A549 (cell line): ENCODE data around the gene DPPA5. TPM values are rescaled to one million over a fixed set of nuclear protein-coding genes. Genes with fewer than 3 reads are reported as not detected.

Experiments
- ATAC-seq, 2 experiments: fragments of 200-7000 bp in 1 of 2; fragments of >200 bp in 1 of 2; cut with Nextera tagmentation in 1 of 2; cut with Tn5 transposase in 1 of 2; 3 replicates each; pipeline versions ENCODE4 v1.8.0 to v1.9.1; 2018 to 2020; ENCODE audit warnings: mild to moderate bottlenecking in 1 of 2, moderate library complexity in 1 of 2
- CTCF ChIA-PET: fragments of 300-600 bp; sonication (Branson Sonifier 250); formaldehyde crosslinking; extraction: SDS; loops from one replicate; lab custom pipeline; 2021; ENCODE audit warnings: antibody characterized with exemption, inconsistent platforms; lab: Yijun Ruan, JAX
- POLR2A ChIA-PET: fragments of 350-600 bp; formaldehyde crosslinking; extraction: SDS; loops from one replicate; lab custom pipeline; 2021; ENCODE audit warnings: antibody characterized with exemption, inconsistent platforms; lab: Yijun Ruan, JAX
- DNase-seq, 2 experiments: peaks; one replicate each; pipeline versions ENCODE4 v3.0.0 to v3.0.0-alpha.2; 2011 to 2016; ENCODE audit warnings: low read depth in 1 of 2, low spot score in 1 of 2
- FAIRE-seq: peaks from 2 replicates; lab custom pipeline; 2011; peaks lifted over from hg19 to GRCh38; lab: Jason Lieb, UNC
- H3K27ac ChIP-seq, 2 experiments: fragments of >200 bp; sonication (Bioruptor Twin); formaldehyde crosslinking; 3 replicates each; pipeline ENCODE4 v1.5.1; 2016 to 2017
- H3K4me1 ChIP-seq: fragments of >200 bp; sonication (Bioruptor Twin); formaldehyde crosslinking; 3 replicates; pipeline ENCODE4 v1.6.1; 2016
- H3K4me2 ChIP-seq: fragments of >200 bp; sonication (Bioruptor Twin); formaldehyde crosslinking; 3 replicates; pipeline ENCODE4 v1.6.1; 2016
- H3K4me3 ChIP-seq: fragments of >200 bp; sonication (Bioruptor Twin); formaldehyde crosslinking; 3 replicates; pipeline ENCODE4 v1.5.1; 2016
- H3K9me3 ChIP-seq: fragments of >200 bp; sonication (Bioruptor Twin); formaldehyde crosslinking; 3 replicates; pipeline ENCODE4 v1.6.1; 2016
- ATOH8 ChIP-seq: fragments of 250-450 bp; sonication (Bioruptor Pico); IDR thresholded peaks from 2 replicates; pipeline ENCODE4 v1.5.0; 2020; ENCODE audit warnings: low read depth, mild to moderate bottlenecking, moderate library complexity
- CHD2 ChIP-seq: fragments of 150-350 bp; IDR thresholded peaks from 2 replicates; pipeline ENCODE4 v1.6.1; 2014; ENCODE audit warnings: low read length; ENCODE audit not compliant: partially characterized antibody
- EHMT2 ChIP-seq: fragments of 200-600 bp; sonication (generic); IDR thresholded peaks from 2 replicates; pipeline ENCODE4 v1.6.1; 2016; ENCODE audit warnings: antibody characterized with exemption, low read depth, mild to moderate bottlenecking, moderate library complexity
- ESRRA ChIP-seq: fragments of 150-350 bp; IDR thresholded peaks from 2 replicates; pipeline ENCODE4 v1.6.1; 2014; ENCODE audit warnings: mild to moderate bottlenecking, low read length, borderline replicate concordance
- FOSL2 ChIP-seq, 2 experiments: fragments of 450-650 bp in 1 of 2; fragments of >200 bp in 1 of 2; sonication (Bioruptor Twin) in 1 of 2; formaldehyde crosslinking; IDR thresholded peaks; 2 replicates each; pipeline versions ENCODE4 v1.5.0 to v1.6.1; 2016 to 2020; ENCODE audit warnings: mild to moderate bottlenecking in 1 of 2, moderate library complexity in 1 of 2
- FOXS1 ChIP-seq: fragments of 250-450 bp; sonication (Bioruptor Pico); IDR thresholded peaks from 2 replicates; pipeline ENCODE4 v1.5.0; 2020; ENCODE audit warnings: mild to moderate bottlenecking, moderate library complexity
- HES2 ChIP-seq: fragments of >200 bp; sonication (Bioruptor Twin); formaldehyde crosslinking; IDR thresholded peaks from 2 replicates; pipeline ENCODE4 v1.6.1; 2016
- HEYL ChIP-seq: fragments of 250-450 bp; sonication (Bioruptor Pico); IDR thresholded peaks from 2 replicates; pipeline ENCODE4 v1.8.0; 2021; ENCODE audit warnings: mild to moderate bottlenecking, moderate library complexity
- HOXB13 ChIP-seq: fragments of 250-450 bp; sonication (Bioruptor Pico); IDR thresholded peaks from 2 replicates; pipeline ENCODE4 v1.5.0; 2020; ENCODE audit warnings: low read depth, mild to moderate bottlenecking, moderate library complexity
- JUN ChIP-seq, 2 experiments: fragments of >200 bp; sonication (Bioruptor Twin); formaldehyde crosslinking; IDR thresholded peaks; 2 replicates in 1 of 2; 3 replicates in 1 of 2; pipeline ENCODE4 v1.6.1; 2016 to 2017
- MAFK ChIP-seq: fragments of 450-650 bp; IDR thresholded peaks from 2 replicates; pipeline ENCODE4 v1.6.1; 2014; ENCODE audit not compliant: partially characterized antibody
- MAZ ChIP-seq: fragments of 150-350 bp; IDR thresholded peaks from 2 replicates; pipeline ENCODE4 v1.6.1; 2014; ENCODE audit warnings: antibody characterized with exemption, low read depth, low read length, borderline replicate concordance
- MYC ChIP-seq: IDR thresholded peaks from 2 replicates; pipeline ENCODE4 v1.6.1; 2012; ENCODE audit warnings: mild to moderate bottlenecking, inconsistent platforms, low read length, improper control_type of control experiment, borderline replicate concordance
- POLR2A ChIP-seq: IDR thresholded peaks from 2 replicates; pipeline ENCODE4 v1.6.1; 2012; ENCODE audit warnings: mild to moderate bottlenecking, low read length
- RCOR1 ChIP-seq: fragments of 150-350 bp; IDR thresholded peaks from 2 replicates; pipeline ENCODE4 v1.6.1; 2014; ENCODE audit warnings: antibody characterized with exemption, low read length, low read depth
- REST ChIP-seq: fragments of 200-600 bp; sonication (generic); IDR thresholded peaks from 2 replicates; pipeline ENCODE4 v1.6.1; 2016; ENCODE audit warnings: antibody characterized with exemption, mild to moderate bottlenecking, moderate library complexity
- RNF2 ChIP-seq: fragments of 200-600 bp; sonication (generic); IDR thresholded peaks from 2 replicates; pipeline ENCODE4 v1.6.1; 2016; ENCODE audit warnings: low read depth, mild to moderate bottlenecking, antibody characterized with exemption, moderate library complexity, borderline replicate concordance
- ZC3H11A ChIP-seq: fragments of 450-650 bp; IDR thresholded peaks from 2 replicates; pipeline ENCODE4 v1.6.1; 2014; ENCODE audit warnings: antibody characterized with exemption, mild to moderate bottlenecking
- WGBS: methylation state at CpG from one replicate; pipeline ENCODE4 v1.1.6; 2017; ENCODE audit errors: missing lambda C conversion rate; 5-methylcytosine and 5-hydroxymethylcytosine counted together
- polyA plus RNA-seq, 4 experiments: library from polyadenylated mRNA; depleted of rRNA in 3 of 4; stranded (reverse); fragments of >200 nt; fragmentation: RNase III in 1 of 4; extraction: RNeasy Plus Mini Kit Qiagen cat#74134 plus additional on column Dnase treatment in 1 of 4; gene quantifications; 2 replicates in 3 of 4; 3 replicates in 1 of 4; pipeline ENCODE4 v1.2.3, GENCODE V29; 2011 to 2017
- TF ChIP-seq, protein P1 (sequence below): fragments of 450-650 bp; IDR thresholded peaks from 2 replicates; pipeline ENCODE4 v1.6.1; 2014; ENCODE audit warnings: antibody characterized with exemption
- TF ChIP-seq, protein P2 (sequence below): fragments of 150-350 bp; IDR thresholded peaks from 2 replicates; pipeline ENCODE4 v1.6.1; 2014; ENCODE audit warnings: low read depth, mild to moderate bottlenecking, low read length

DPPA5 gene
- polyA plus RNA-seq, 2 of the 4 experiments (the other 2 are of a cell fraction), result not detected

DNA sequence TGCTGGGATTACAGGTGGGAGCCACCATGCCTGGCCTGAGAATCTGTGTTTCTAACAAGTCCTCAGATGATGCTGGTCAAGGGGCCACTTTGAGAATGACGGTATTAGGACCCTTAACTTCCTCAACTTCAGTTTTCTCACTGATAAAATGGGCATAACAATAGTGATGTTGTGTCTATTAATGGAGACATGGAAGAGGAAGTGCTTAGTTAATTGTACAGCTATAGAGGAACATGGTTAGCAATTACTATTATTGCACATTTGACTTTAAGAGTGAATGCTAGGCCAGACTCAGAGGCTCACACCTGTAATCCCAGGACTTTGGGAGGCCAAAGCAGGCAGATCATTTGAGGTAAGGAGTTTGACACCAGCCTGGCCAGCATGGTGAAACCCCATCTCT lies 12.7 kb downstream of the DPPA5 start:
- no peak for FAIRE-seq
- ChIA-PET CTCF (no interaction called here), POLR2A (no interaction called here)
- ATAC-seq, result no peak
- Histone ChIP-seq H3K4me1 (0 out of 3 replicates have a peak, but pooled peaks cover 4% of the 10 kb centered on the region), H3K4me2 (no peak overlapping the region), H3K4me3 (no peak overlapping the region), H3K9me3 (no peaks in the 10 kb centered on the region), H3K27ac (no peak overlapping the region)
- DNase-seq, result no peak
- 82% methylated on average over 1 of the region's 1 CpG for WGBS
- TF ChIP-seq ZC3H11A (no peak), ESRRA (no peak), EHMT2 (no peak), MYC (no peak), FOSL2 (IDR thresholded peaks at IDR 0.05) (no peak), FOSL2 (CRISPR knock-in tag; IDR thresholded peaks at IDR 0.05) (no peak), JUN (IDR thresholded peaks at IDR 0.05) (no peak), FOXS1 (CRISPR knock-in tag) (no peak), HEYL (no peak), POLR2A (no peak), HES2 (no peak), REST (no peak), HOXB13 (no peak)
- TF ChIP-seq, protein P1, sequence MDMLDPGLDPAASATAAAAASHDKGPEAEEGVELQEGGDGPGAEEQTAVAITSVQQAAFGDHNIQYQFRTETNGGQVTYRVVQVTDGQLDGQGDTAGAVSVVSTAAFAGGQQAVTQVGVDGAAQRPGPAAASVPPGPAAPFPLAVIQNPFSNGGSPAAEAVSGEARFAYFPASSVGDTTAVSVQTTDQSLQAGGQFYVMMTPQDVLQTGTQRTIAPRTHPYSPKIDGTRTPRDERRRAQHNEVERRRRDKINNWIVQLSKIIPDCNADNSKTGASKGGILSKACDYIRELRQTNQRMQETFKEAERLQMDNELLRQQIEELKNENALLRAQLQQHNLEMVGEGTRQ, result no peak
- TF ChIP-seq, protein P2, sequence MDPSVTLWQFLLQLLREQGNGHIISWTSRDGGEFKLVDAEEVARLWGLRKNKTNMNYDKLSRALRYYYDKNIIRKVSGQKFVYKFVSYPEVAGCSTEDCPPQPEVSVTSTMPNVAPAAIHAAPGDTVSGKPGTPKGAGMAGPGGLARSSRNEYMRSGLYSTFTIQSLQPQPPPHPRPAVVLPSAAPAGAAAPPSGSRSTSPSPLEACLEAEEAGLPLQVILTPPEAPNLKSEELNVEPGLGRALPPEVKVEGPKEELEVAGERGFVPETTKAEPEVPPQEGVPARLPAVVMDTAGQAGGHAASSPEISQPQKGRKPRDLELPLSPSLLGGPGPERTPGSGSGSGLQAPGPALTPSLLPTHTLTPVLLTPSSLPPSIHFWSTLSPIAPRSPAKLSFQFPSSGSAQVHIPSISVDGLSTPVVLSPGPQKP, result no peak

- no peak for TF ChIP-seq ATOH8
- no peak for TF ChIP-seq RNF2
- TF ChIP-seq MAZ, result no peak
- TF ChIP-seq CHD2, result no peak
- TF ChIP-seq RCOR1, result no peak
- TF ChIP-seq MAFK, result no peak
- ChIA-PET CTCF (interaction anchor here (1.9 kb wide), 1 partner anchor 13 kb away, joined by 5 read pairs; no protein-coding TSS in a partner anchor), POLR2A (no interaction called here)
- FAIRE-seq (no peak), ATAC-seq (peak; percentile 39 to 42; a peak in 1 of 6 replicates), DNase-seq (no peak)
- H3K4me1 ChIP-seq, result 0 out of 3 replicates have a peak, but pooled peaks cover 4% of the 10 kb centered on the region
- no peak overlapping the region for H3K27ac ChIP-seq
- 18% methylated on average over 2 of the region's 2 CpGs for WGBS
- no peak overlapping the region for H3K4me2 ChIP-seq
- no peak overlapping the region for H3K4me3 ChIP-seq
- no peaks in the 10 kb centered on the region for H3K9me3 ChIP-seq
Observed at GRCh38 chr6:73340048-73340447, 14.0 kb downstream of the DPPA5 start.
